ENCODE results near the gene MSLN. TPM values are rescaled to one million over a fixed set of nuclear protein-coding genes. Genes with fewer than 3 reads are reported as not detected.

MSLN gene
- total and polyA plus RNA-seq, 9 of the 15 experiments (the other 6 are each of a cell fraction or from before 2014, with no cell fraction given) = not detected

DNA sequence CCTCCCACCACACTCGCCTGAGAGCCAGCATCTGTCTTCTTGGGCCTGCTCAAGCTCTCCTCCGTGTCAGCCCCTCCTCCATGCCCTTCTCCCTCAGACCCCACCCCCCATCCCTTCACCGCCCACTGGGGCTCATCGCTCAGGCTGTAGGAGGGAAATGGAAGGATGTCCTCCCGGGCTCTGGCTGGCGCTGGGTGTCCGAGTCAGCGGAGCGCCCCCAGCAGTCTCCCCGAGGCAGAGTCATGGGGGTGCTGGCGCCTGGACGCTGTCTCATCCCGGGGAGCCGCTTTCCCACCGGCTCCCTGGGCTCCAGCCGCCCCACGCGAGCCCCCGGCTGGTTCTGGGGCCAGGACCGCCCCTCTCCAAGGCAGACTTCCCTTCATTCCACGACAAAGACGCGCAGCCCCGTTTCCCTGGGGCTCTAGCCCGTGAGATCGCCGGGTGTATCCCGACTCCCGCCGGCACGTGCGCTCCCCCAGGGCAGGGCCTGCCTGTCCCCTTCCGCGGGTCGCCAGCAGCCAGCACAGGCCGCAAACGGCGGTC is 40.0 kb upstream of the MSLN start (continued):
- TF ChIP-seq, protein P1, sequence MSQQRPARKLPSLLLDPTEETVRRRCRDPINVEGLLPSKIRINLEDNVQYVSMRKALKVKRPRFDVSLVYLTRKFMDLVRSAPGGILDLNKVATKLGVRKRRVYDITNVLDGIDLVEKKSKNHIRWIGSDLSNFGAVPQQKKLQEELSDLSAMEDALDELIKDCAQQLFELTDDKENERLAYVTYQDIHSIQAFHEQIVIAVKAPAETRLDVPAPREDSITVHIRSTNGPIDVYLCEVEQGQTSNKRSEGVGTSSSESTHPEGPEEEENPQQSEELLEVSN (IDR thresholded peaks at IDR 0.05; ENCODE audit: borderline replicate concordance in 1 of 2, extremely low read depth in 1 of 2, insufficient read depth in 1 of 2, insufficient read length in 1 of 2, low read depth in 1 of 2, low read length in 1 of 2, poor library complexity in 1 of 2, severe bottlenecking in 1 of 2) = peak in 1 of 2 experiments; percentile 60
- TF ChIP-seq ZC3H11A (IDR thresholded peaks at IDR 0.05; ENCODE audit: low read depth, low read length) = no peak
- TF ChIP-seq ARNT (IDR thresholded peaks at IDR 0.05) = no peak
- peak; percentile 71 for TF ChIP-seq SUPT5H (IDR thresholded peaks at IDR 0.05)
- TF ChIP-seq CTCFL (IDR thresholded peaks at IDR 0.05; ENCODE audit: borderline replicate concordance, insufficient read depth, low read depth, low read length, poor library complexity, severe bottlenecking) = peak; percentile 84
- no peak for TF ChIP-seq ZFP1 (CRISPR knock-in tag; IDR thresholded peaks at IDR 0.05)
- TF ChIP-seq USF2 (CRISPR knock-in tag; IDR thresholded peaks at IDR 0.05) = no peak
- TF ChIP-seq, protein P2, sequence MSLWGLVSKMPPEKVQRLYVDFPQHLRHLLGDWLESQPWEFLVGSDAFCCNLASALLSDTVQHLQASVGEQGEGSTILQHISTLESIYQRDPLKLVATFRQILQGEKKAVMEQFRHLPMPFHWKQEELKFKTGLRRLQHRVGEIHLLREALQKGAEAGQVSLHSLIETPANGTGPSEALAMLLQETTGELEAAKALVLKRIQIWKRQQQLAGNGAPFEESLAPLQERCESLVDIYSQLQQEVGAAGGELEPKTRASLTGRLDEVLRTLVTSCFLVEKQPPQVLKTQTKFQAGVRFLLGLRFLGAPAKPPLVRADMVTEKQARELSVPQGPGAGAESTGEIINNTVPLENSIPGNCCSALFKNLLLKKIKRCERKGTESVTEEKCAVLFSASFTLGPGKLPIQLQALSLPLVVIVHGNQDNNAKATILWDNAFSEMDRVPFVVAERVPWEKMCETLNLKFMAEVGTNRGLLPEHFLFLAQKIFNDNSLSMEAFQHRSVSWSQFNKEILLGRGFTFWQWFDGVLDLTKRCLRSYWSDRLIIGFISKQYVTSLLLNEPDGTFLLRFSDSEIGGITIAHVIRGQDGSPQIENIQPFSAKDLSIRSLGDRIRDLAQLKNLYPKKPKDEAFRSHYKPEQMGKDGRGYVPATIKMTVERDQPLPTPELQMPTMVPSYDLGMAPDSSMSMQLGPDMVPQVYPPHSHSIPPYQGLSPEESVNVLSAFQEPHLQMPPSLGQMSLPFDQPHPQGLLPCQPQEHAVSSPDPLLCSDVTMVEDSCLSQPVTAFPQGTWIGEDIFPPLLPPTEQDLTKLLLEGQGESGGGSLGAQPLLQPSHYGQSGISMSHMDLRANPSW (CRISPR knock-in tag; IDR thresholded peaks at IDR 0.05) = no peak
- TF ChIP-seq, protein P3, sequence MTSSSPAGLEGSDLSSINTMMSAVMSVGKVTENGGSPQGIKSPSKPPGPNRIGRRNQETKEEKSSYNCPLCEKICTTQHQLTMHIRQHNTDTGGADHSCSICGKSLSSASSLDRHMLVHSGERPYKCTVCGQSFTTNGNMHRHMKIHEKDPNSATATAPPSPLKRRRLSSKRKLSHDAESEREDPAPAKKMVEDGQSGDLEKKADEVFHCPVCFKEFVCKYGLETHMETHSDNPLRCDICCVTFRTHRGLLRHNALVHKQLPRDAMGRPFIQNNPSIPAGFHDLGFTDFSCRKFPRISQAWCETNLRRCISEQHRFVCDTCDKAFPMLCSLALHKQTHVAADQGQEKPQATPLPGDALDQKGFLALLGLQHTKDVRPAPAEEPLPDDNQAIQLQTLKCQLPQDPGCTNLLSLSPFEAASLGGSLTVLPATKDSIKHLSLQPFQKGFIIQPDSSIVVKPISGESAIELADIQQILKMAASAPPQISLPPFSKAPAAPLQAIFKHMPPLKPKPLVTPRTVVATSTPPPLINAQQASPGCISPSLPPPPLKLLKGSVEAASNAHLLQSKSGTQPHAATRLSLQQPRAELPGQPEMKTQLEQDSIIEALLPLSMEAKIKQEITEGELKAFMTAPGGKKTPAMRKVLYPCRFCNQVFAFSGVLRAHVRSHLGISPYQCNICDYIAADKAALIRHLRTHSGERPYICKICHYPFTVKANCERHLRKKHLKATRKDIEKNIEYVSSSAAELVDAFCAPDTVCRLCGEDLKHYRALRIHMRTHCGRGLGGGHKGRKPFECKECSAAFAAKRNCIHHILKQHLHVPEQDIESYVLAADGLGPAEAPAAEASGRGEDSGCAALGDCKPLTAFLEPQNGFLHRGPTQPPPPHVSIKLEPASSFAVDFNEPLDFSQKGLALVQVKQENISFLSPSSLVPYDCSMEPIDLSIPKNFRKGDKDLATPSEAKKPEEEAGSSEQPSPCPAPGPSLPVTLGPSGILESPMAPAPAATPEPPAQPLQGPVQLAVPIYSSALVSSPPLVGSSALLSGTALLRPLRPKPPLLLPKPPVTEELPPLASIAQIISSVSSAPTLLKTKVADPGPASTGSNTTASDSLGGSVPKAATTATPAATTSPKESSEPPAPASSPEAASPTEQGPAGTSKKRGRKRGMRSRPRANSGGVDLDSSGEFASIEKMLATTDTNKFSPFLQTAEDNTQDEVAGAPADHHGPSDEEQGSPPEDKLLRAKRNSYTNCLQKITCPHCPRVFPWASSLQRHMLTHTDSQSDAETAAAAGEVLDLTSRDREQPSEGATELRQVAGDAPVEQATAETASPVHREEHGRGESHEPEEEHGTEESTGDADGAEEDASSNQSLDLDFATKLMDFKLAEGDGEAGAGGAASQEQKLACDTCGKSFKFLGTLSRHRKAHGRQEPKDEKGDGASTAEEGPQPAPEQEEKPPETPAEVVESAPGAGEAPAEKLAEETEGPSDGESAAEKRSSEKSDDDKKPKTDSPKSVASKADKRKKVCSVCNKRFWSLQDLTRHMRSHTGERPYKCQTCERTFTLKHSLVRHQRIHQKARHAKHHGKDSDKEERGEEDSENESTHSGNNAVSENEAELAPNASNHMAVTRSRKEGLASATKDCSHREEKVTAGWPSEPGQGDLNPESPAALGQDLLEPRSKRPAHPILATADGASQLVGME (CRISPR knock-in tag; IDR thresholded peaks at IDR 0.05) = no peak
- TF ChIP-seq ZNF134 (CRISPR knock-in tag; conservative IDR thresholded peaks at IDR 0.05) = no peak
- TF ChIP-seq ZNF121 (CRISPR knock-in tag; conservative IDR thresholded peaks at IDR 0.05) = no peak
- no peak for TF ChIP-seq ZNF12 (CRISPR knock-in tag; IDR thresholded peaks at IDR 0.05)
- TF ChIP-seq, protein P4, sequence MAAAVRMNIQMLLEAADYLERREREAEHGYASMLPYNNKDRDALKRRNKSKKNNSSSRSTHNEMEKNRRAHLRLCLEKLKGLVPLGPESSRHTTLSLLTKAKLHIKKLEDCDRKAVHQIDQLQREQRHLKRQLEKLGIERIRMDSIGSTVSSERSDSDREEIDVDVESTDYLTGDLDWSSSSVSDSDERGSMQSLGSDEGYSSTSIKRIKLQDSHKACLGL (CRISPR knock-in tag; IDR thresholded peaks at IDR 0.05; ENCODE audit: borderline replicate concordance, poor library complexity, severe bottlenecking) = no peak
